ENCODE data around the gene RAB11FIP3.

Gene RAB11FIP3

GRCh38 chr16:521381-522210 is 96.1 kb downstream of the RAB11FIP3 start:
- no peak for DNase-seq

DNA sequence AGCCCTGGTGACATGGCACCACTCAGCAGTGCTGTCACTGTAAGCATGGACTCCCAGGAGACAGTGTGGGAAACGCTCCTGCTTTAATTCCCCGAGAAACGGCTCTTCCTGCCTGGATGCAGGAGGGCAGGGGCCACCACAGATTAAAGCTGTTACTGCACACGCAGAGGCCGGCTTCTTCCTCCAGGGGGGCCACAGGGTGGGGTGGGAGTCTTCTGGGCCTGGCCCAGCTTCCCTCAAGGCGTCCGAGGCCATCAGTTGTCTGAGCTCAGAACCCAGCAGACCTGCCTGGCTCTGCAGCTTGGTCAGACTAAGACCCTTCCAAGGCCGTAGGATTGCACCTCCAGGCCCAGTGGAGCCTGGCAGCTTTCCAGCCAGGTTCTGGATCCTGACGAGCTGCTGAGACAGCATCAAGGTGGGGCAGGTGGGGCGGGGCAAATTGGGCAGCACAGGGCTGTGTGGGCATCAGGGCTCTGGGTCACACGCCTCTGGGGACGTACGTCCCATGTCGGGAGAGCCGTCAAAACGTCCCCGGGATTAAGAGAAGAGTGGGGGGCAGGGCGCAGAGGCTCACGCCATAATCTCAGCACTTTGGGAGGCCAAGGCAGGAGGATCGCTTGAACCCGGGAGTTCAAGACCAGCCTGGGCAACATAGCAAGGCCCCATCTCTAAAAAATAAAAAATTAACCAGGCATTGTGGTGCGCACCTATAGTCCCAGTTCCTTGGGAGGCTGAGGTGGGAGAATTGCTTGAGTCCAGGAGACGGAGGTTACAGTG is 97.1 kb downstream of the RAB11FIP3 start:
- DNase-seq, result no peak

DNA sequence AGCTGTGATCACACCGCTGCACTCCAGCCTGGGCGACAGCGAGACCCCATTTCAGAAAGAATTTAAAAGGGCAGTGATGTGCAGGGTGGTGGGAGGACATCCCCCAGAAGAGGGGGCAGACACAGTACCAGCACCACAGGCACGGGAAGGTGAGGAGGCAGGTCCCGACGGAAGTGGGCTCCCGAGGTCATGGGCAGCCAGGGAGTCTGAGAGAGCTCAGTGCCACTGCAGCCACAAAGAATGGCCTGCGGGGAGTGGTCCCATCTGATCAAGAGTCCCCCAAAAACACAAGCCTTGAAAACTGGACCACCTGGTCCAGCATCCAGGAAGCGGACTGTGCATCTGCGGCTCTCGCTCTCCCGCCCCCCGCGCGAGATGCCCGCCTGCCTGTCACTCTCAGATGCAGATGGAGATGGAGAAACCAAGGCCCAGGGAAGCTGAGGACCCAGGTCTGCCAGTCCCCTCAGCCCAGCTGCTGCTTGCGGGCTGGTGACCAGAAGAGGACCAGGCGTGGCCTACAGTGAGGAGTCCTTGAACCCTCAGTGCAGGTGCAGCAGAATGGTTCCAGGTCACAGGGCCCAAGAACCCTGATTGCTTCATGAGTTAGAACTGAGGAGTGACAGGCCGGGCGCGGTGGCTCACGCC is 97.8 kb downstream of the RAB11FIP3 start:
- DNase-seq, result no peak

DNA sequence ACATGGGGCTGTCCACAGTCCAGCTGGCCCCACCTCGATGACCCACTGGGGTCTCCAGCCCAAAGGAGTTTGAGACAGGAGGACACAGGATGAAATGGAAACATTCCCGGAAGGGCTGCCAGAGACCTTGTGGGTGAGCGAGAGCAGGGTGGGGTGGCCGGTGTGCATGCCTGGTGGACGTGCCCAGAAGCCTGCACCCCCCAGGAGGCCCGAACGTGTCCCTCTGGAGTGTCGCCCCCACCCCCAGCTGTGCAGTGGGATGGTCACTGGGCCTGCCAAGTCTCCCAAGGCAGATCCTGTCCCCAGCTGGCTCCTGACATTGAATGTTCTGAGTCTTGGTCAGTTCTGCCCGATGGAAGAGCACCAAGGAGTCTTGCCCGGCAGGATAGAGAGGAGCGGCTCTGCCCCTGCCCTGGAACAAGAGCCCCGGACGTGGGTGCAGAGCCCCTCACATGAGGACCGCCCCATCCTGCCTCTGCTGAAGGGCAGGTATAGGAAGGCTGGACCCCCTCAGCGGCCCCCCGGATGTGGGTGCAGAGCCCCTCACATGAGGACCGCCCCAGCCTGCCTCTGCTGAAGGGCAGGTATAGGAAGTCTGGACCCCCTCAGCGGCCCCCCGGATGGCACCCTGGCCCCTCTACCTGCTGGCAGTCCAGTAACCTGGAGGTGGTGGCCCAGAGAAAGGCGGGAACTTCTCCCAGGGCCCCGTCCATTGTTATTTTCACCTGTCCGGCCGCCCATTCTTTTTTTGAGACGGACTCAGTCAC is 99.0 kb downstream of the RAB11FIP3 start:
- no peak for DNase-seq

DNA sequence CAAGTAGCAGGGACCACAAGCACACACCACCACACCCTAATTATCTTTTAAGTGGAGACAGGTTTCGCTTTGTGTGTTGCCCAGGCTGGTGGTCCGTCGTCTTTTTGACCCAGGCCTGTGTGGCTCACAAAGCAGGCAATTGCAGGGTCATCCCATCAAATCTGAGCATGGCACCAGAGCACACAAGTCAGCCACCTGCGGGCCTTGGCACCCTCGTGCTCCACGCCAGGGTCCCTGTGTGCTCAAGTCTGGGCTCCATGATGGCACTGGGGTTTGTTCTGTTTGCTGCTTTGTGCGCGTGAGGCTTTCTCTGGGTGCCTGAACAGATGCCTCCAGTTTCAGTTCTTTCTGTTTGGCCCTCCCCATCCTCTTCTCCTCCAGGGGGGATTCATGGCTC is 99.7 kb downstream of the RAB11FIP3 start:
- no peak for DNase-seq

- DNase-seq, result no peak
Measured at GRCh38 chr16:525520-526180, 100.2 kb downstream of the RAB11FIP3 start.

- no peak for DNase-seq
Measured at GRCh38 chr16:526181-527014, 100.9 kb downstream of the RAB11FIP3 start.

GRCh38 chr16:527015-527903 is 101.8 kb downstream of the RAB11FIP3 start, which contains the start of gene CAPN15:
CAPN15 (plus strand) TSS chr16:527712; CDS start chr16:546839, 19,127 bp downstream.
- DNase-seq, result peak; percentile 94

DNA sequence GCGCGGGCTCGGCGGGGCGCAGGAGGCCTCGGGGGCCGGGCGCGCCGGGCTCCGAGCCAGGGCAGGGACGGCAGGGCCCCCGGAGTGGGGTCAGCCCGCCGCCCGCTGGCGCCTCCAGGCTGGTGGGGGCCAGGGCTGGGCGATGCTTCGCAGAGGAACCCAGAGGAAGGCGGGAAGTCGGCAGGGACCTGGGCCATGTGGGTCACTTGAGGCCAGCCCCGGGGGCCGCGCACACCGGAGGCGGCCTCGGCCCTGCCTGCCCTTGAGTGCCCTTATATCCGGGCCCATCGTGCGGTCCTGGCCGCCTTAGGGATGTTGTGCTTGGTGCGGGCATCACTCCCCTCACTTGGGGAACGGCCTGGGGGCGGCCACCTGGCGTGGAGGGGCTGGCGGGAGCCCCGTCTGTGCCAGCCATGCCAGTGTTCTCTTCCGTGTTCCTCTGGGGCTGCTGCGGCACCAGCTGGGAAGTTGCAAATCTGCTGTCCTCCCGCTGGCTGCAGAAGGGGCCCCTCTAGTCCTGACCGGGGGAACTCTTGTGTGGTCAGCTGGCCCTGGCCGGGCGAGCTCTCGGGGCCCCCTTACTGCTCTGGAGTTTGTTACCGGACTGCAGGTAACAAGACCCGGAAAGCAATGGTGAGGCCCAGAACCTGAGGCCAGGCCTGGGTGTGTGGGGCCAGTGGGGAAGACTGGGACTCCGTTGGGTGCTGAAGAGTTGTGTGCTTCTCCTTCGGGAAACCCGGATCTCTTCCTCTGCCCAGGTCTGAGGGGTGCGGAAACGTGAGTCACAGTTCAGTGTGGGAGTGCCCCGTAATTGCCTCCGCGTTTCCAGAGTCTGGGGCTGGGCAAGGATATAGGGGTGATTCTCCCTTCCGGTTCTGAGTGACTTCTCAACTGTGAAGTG is 102.9 kb downstream of the RAB11FIP3 start:
- DNase-seq, result no peak

- no peak for DNase-seq
Measured at GRCh38 chr16:529012-529575, 103.6 kb downstream of the RAB11FIP3 start.

DNA sequence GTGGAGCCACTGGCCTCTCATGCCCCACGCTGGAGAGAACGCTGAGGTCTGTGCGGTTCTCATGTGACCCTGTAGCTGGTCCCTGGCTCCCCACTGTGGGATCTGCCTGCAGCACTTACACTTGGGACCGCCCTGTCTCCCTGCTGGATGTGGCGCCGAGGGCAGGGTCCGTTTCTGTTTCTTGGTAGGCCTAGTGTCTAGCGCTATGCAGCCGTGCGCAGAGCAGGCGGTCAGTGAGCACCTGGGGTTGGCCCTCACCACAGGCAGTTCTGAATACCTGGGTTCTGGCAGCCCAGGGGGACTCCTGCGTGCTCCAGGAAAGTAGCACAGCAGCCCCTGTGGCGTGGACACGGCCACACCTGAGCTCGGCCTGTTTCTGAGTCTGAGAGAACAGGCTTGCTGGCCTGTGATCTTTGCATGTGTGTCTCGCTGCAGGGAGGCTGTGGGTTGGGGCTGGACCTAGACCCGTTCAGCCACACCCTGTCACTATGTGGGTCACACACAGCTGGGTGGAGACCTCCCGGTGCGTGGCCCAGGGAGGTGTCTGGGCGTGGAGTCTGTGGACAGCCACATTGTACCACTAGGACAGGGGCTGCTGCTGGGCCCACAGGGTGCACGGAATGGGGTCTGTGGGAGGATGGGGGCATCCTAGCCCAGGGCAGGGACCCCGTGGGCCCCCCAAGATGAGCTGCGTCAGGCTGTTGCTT is 104.8 kb downstream of the RAB11FIP3 start:
- DNase-seq, result no peak

DNA sequence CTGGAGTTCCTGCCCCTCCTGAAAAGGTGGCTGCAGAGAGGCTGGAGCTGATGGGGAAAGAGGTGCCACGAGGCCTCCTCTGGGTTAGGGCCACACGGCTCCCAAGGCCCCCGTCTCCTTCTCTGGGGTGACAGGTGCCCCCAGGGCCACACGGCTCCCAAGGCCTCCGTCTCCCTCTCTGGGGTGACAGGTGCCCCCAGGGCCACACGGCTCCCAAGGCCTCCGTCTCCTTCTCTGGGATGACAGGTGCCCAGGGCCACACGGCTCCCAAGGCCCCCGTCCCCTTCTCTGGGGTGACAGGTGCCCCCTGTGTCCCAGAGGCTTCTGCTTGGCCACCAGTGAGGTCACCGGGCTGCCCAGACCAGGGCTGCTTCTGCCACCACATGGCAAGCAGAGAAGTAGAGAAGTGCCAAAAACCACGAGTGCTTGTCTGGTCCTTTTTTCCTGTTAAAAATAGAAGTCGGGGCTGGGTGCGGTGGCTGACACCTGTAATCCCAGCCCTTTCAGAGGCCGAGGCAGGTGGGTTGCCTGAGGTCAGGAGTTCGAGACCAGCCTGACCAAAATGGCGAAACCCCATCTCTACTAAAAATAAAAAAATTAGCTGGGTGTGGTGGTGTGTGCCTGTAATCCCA is 106.2 kb downstream of the RAB11FIP3 start:
- DNase-seq, result no peak

GRCh38 chr16:533391-534123 is 108.1 kb downstream of the RAB11FIP3 start:
- no peak for DNase-seq

GRCh38 chr16:534135-534534 is 108.7 kb downstream of the RAB11FIP3 start:
- DNase-seq, result no peak

GRCh38 chr16:534856-535445 is 109.5 kb downstream of the RAB11FIP3 start:
- no peak for DNase-seq
